ENCODE results near the gene DPH6.

GRCh38 chr15:35514759-35515158, 31.2 kb downstream of the DPH6 start:
- no peak for TF ChIP-seq CTCF (IDR thresholded peaks at IDR 0.05)
- no peak for TF ChIP-seq POLR2A (IDR thresholded peaks at IDR 0.05)

All from thyroid gland (tissue), 4 donors.